ENCODE measurements around the gene ZNF70.

DNA sequence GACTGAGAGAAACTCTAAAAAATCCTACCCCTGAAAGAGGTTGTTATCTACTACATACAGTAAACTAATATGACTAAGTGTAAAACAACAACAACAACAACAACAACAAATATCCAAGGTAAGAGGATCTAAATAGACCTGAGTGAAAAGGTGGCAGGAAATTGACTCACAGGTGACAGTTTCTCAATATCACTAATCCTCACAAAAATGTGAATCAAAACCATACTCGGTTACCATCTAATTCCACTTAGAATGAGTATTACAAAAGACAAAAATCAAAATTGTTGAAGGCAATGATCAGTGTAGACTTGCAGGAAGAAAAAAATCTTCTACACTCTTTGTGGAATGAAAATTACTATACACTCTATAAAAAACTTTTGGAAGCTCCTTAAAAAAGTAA lies 42.6 kb downstream of the ZNF70 start:
- TF ChIP-seq EZH2 (IDR thresholded peaks at IDR 0.05; ENCODE audit: borderline replicate concordance): no peak
- TF ChIP-seq, protein P1, sequence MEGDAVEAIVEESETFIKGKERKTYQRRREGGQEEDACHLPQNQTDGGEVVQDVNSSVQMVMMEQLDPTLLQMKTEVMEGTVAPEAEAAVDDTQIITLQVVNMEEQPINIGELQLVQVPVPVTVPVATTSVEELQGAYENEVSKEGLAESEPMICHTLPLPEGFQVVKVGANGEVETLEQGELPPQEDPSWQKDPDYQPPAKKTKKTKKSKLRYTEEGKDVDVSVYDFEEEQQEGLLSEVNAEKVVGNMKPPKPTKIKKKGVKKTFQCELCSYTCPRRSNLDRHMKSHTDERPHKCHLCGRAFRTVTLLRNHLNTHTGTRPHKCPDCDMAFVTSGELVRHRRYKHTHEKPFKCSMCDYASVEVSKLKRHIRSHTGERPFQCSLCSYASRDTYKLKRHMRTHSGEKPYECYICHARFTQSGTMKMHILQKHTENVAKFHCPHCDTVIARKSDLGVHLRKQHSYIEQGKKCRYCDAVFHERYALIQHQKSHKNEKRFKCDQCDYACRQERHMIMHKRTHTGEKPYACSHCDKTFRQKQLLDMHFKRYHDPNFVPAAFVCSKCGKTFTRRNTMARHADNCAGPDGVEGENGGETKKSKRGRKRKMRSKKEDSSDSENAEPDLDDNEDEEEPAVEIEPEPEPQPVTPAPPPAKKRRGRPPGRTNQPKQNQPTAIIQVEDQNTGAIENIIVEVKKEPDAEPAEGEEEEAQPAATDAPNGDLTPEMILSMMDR (IDR thresholded peaks at IDR 0.05; ENCODE audit: poor library complexity): no peak

Data from hepatocyte (in vitro differentiated cells).